DND-41 (cell line): ENCODE measurements around the gene A2M.

Experiments used
- ATAC-seq: fragments of 200-7000 bp; cut with Tn5 transposase; 3 replicates; pipeline ENCODE4 v1.9.1; 2021; ENCODE audit warnings: low read depth; ENCODE audit not compliant: insufficient read depth
- DNase-seq: peaks from one replicate; pipeline ENCODE4 v3.0.0-alpha.2; 2020
- H2AFZ ChIP-seq: 2 replicates; pipeline ENCODE4 v1.6.0; 2012; ENCODE audit warnings: low read depth, low read length
- H3K27ac ChIP-seq: 2 replicates; pipeline ENCODE4 v1.5.1; 2012; ENCODE audit warnings: low read length, inconsistent platforms
- H3K27me3 ChIP-seq: fragments of 200-600 bp; sonication (generic); 2 replicates; pipeline ENCODE4 v1.6.0; 2012; ENCODE audit warnings: low read length, mild to moderate bottlenecking, inconsistent platforms; ENCODE audit not compliant: insufficient read depth, poor library complexity
- H3K36me3 ChIP-seq: 2 replicates; pipeline ENCODE4 v1.5.1; 2012; ENCODE audit warnings: low read length, inconsistent platforms; ENCODE audit not compliant: insufficient read depth
- H3K4me1 ChIP-seq: 2 replicates; pipeline ENCODE4 v1.5.1; 2012; ENCODE audit warnings: mild to moderate bottlenecking, low read length; ENCODE audit not compliant: insufficient read depth
- H3K4me2 ChIP-seq: 2 replicates; pipeline ENCODE4 v1.6.0; 2012; ENCODE audit warnings: mild to moderate bottlenecking, moderate library complexity, low read length, inconsistent platforms; ENCODE audit not compliant: insufficient read depth
- H3K4me3 ChIP-seq, 2 experiments: fragments of 200-600 bp in 1 of 2; shearing (Covaris generic) in 1 of 2; 2 replicates each; pipeline ENCODE4 v1.5.1; 2012 to 2016; ENCODE audit warnings: inconsistent platforms in 2 of 2, low read length in 2 of 2, mild to moderate bottlenecking in 2 of 2, low read depth in 1 of 2, moderate library complexity in 1 of 2
- H3K79me2 ChIP-seq: 2 replicates; pipeline ENCODE4 v1.6.0; 2012; ENCODE audit warnings: low read length, inconsistent platforms; ENCODE audit not compliant: insufficient read depth
- H3K9ac ChIP-seq: 2 replicates; pipeline ENCODE4 v1.6.0; 2012; ENCODE audit warnings: low read depth, mild to moderate bottlenecking, inconsistent platforms, low read length, moderate library complexity
- H3K9me3 ChIP-seq: 2 replicates; pipeline ENCODE4 v1.5.1; 2012; ENCODE audit warnings: low read length, moderate library complexity, mild to moderate bottlenecking, inconsistent platforms; ENCODE audit not compliant: insufficient read depth, severe bottlenecking
- H4K20me1 ChIP-seq: 2 replicates; pipeline ENCODE4 v1.6.0; 2012; ENCODE audit warnings: low read length; ENCODE audit not compliant: insufficient read depth
- EZH2 ChIP-seq: IDR thresholded peaks from 3 replicates; pipeline ENCODE4 v1.6.1; 2012; ENCODE audit warnings: borderline replicate concordance, low read depth, mild to moderate bottlenecking, moderate library complexity, low read length, inconsistent platforms; ENCODE audit not compliant: severe bottlenecking
- TF ChIP-seq, protein P1 (sequence below): IDR thresholded peaks from 2 replicates; pipeline ENCODE4 v1.5.1; 2012; ENCODE audit warnings: borderline replicate concordance, low read length, moderate library complexity, mild to moderate bottlenecking; ENCODE audit not compliant: poor library complexity, severe bottlenecking; ENCODE audit errors: extremely low read depth

A2M gene

DNA sequence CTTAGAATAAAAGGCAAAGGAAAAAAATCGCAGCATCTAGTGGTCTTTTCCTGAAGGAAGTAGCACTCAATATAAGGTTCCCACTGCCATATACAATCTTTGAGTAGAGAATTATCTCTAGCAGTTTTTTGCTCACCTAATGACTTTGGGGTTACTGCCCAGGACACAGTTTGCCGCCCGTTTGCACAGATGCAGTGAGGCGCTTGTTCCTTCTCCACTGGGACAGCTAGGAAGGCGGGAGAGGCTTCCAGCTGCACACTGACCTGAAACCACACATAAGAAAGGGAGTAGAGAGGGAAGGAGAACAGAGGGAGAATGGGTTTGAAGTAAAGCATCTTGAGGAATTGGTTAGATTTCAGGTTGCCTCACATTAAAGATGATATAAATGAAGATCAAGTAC lies 25.5 kb downstream of the A2M start:
- DNase-seq: no peak
- H2AFZ ChIP-seq: no peak overlapping the region
- H3K9me3 ChIP-seq: no peaks in the 10 kb centered on the region
- H3K9ac ChIP-seq: no peak overlapping the region
- H3K27ac ChIP-seq: no peak overlapping the region
- no peaks in the 10 kb centered on the region for H3K4me1 ChIP-seq
- TF ChIP-seq EZH2: no peak
- TF ChIP-seq, protein P1, sequence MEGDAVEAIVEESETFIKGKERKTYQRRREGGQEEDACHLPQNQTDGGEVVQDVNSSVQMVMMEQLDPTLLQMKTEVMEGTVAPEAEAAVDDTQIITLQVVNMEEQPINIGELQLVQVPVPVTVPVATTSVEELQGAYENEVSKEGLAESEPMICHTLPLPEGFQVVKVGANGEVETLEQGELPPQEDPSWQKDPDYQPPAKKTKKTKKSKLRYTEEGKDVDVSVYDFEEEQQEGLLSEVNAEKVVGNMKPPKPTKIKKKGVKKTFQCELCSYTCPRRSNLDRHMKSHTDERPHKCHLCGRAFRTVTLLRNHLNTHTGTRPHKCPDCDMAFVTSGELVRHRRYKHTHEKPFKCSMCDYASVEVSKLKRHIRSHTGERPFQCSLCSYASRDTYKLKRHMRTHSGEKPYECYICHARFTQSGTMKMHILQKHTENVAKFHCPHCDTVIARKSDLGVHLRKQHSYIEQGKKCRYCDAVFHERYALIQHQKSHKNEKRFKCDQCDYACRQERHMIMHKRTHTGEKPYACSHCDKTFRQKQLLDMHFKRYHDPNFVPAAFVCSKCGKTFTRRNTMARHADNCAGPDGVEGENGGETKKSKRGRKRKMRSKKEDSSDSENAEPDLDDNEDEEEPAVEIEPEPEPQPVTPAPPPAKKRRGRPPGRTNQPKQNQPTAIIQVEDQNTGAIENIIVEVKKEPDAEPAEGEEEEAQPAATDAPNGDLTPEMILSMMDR: no peak
- H3K36me3 ChIP-seq: no peaks in the 10 kb centered on the region
- no peak for ATAC-seq
- no peaks in the 10 kb centered on the region for H4K20me1 ChIP-seq
- H3K79me2 ChIP-seq: no peaks in the 10 kb centered on the region
- H3K27me3 ChIP-seq: peaks cover 10% of the 10 kb centered on the region
- no peak overlapping the region for H3K4me3 ChIP-seq
- H3K4me2 ChIP-seq: no peak overlapping the region

DNA sequence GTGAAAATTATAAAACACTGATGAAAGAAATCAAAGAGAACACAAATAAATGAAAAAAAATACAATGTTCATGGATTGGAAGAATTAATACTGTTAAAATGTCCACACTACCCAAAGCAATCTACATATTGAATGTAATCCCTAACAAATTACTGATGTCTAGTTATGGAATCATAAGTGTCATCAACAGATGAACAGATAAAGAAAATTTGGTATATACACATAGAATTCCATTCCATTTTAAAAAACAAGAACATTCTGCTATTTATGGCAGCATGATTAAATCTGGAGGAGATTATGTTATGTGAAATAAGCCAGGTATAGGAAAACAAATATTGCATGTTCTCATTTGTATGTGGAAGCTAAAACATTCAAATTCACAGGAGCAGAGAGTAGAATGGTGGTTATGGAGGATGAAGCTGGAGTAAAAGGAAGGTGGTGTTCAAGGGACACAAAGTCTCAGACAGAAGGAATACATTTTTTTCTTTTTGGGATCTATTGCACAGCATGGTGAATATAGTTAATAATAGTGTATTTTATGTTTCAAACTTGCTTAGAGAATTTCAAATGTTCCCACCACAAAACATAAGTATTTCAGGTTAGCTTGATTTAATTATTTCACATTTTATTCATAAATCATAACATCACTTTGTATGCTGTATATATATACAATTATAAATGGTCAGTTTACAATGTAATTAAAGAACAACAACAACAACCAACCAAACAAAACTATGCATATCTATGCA lies 28.5 kb downstream of the A2M start:
- Histone ChIP-seq H3K36me3 (no peaks in the 10 kb centered on the region), H3K27ac (no peak overlapping the region), H3K4me1 (no peaks in the 10 kb centered on the region), H3K79me2 (no peaks in the 10 kb centered on the region), H2AFZ (no peak overlapping the region), H3K4me2 (no peak overlapping the region), H3K27me3 (peaks cover 7% of the 10 kb centered on the region), H3K4me3 (no peak overlapping the region), H3K9ac (no peak overlapping the region), H3K9me3 (no peaks in the 10 kb centered on the region), H4K20me1 (no peaks in the 10 kb centered on the region)
- no peak for TF ChIP-seq EZH2
- TF ChIP-seq, protein P1: no peak
- ATAC-seq: no peak
- no peak for DNase-seq

DNA sequence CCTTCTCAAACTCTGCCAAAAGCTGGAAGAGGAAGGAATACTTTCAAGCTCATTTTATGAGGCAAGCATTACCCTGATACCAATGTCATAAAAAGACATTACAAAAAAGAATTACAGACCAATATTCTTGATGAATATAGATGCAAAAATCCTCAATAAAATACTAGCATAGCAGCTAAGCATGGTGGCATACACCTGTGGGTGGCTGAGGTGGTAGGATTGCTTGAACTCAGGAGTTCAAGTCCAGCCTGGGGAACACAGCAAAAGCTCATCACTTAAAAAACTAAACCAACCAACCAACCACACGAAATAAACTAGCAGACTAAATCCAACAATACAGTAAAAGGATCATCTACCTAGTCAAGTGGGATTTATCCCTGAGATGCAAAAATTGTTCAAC lies 29.6 kb downstream of the A2M start:
- peaks cover 7% of the 10 kb centered on the region for H3K27me3 ChIP-seq
- no peaks in the 10 kb centered on the region for H3K9me3 ChIP-seq
- no peak overlapping the region for H3K4me2 ChIP-seq
- TF ChIP-seq, protein P1: no peak
- TF ChIP-seq EZH2: no peak
- H4K20me1 ChIP-seq: no peaks in the 10 kb centered on the region
- H3K4me1 ChIP-seq: no peaks in the 10 kb centered on the region
- H3K27ac ChIP-seq: no peak overlapping the region
- H3K36me3 ChIP-seq: no peaks in the 10 kb centered on the region
- DNase-seq: no peak
- H3K79me2 ChIP-seq: no peaks in the 10 kb centered on the region
- no peak overlapping the region for H3K4me3 ChIP-seq
- ATAC-seq: no peak
- H2AFZ ChIP-seq: no peak overlapping the region
- H3K9ac ChIP-seq: no peak overlapping the region

DNA sequence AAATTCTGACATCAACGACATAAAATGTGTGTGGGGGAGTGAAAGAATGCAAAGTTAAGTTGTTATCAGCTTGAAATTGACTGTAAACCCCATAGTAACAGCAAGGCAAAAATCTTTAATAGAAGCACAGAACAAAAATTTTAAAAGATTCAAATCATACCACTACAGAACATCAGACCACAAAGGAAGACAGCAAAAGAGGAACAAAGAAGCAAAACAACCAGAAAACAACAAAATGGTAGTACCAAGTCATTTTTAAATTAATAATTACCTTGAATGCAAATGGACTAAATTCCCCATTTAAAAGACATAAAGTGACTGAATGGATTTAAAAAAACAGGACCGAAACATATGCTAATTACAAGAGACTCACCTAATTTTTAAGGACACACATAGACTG lies 31.3 kb downstream of the A2M start:
- no peak for ATAC-seq
- H3K27ac ChIP-seq: no peak overlapping the region
- peaks cover 4% of the 10 kb centered on the region for H3K27me3 ChIP-seq
- TF ChIP-seq EZH2: no peak
- TF ChIP-seq, protein P1: no peak
- H3K4me1 ChIP-seq: no peaks in the 10 kb centered on the region
- H3K4me3 ChIP-seq: no peak overlapping the region
- no peak overlapping the region for H3K9ac ChIP-seq
- DNase-seq: no peak
- no peaks in the 10 kb centered on the region for H3K36me3 ChIP-seq
- H2AFZ ChIP-seq: no peak overlapping the region
- H3K79me2 ChIP-seq: no peaks in the 10 kb centered on the region
- no peaks in the 10 kb centered on the region for H3K9me3 ChIP-seq
- no peak overlapping the region for H3K4me2 ChIP-seq
- no peaks in the 10 kb centered on the region for H4K20me1 ChIP-seq
